Posterior vena cava (tissue), 2 donors: ENCODE data around the gene ALDH3B2. TPM values are rescaled to one million over a fixed set of nuclear protein-coding genes. Genes with fewer than 3 reads are reported as not detected.
"Not testable (repeated sequence)": the region's sequence is repeated elsewhere in the genome, so short reads cannot be mapped to it uniquely, and the experiment has no call there.

ENCODE experiments used
- DNase-seq: peaks from one replicate; pipeline ENCODE4 v3.0.0-alpha.2; 2020; ENCODE audit warnings: low spot score
- intact Hi-C, 2 donors: fragments of 100-400 bp; cut with DNase I; formaldehyde crosslinking; loops; one replicate each; pipeline versions ENCODE4 v1.14.1 to v1.14.2; 2022 to 2023
- total RNA-seq, 2 donors: library from RNA; stranded (reverse); fragmentation: NEBNext Ultra II Directional; extraction: Animal tissue kit (Norgen Biotek cat#: 25700); gene quantifications; one replicate each; pipeline ENCODE4 v1.2.1, GENCODE V29; 2021
- donor health status: DM: yes; HTN: yes; CAD: no.
- donor health status: DM: yes; HTN: yes; CAD: no.

Gene ALDH3B2
- total RNA-seq, 2 donors from 2014 or later, result not detected

DNA sequence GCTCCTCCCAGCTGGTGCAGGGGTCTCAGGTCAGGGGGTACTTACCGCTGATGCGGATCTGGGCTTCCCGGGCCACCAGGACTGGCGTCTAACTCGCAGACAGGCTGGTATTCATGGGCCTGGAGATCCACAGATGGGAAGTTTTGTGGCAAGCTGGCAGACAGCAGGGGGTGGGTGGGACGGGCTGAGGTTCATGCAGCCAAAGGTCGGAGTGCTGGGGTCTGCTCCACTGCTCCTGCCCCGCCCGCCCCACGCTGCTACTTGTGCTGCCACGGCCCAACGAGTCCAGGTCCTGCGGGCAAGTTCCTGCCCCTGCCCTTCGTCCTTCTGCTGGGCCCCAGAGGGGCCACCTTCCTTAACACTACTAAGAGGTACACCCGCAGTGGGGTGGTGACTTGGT lies 27.0 kb downstream of the ALDH3B2 start:
- peak; percentile 52 for DNase-seq
- intact Hi-C loops, result no loop called here

DNA sequence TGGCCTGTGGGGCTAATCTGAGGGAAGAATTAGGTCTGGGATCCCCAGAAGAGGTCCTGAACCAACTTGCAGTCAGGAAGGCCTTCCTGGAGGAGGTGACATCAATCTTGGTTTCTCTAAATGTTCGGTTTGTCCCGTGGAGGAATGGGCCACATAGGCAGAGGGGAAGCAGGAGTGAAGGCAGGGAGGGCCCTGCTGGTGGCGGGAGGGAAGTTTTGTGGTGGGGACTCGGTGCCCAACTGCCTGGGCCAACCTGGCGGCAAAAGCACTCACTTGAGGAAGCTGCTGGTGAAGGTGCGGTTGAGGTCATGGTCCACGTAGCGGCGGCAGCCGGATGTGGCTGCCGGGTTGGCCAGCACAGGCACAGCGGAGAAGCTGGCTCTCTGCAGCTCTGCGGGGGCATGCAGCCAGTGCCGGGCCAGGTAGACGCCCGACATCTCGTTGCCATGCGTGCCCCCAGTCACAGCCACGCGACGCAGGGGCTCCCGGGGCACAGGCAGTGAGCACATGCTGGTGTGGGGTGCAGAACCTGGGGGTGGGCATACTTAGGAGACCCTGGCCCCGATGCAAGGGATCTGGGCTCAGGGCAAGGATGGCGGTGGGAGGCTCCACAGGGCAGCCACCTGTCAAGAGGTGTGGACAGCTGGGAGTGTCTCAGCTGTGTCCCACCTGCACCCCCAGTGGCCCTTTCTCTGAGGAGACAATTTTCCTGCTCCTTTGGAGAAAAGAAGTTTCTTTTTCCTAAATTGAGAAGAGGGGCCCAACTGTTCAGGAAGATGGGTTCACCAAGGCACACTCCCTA lies 27.7 kb downstream of the ALDH3B2 start:
- intact Hi-C loops, result no loop called here
- no peak for DNase-seq

DNA sequence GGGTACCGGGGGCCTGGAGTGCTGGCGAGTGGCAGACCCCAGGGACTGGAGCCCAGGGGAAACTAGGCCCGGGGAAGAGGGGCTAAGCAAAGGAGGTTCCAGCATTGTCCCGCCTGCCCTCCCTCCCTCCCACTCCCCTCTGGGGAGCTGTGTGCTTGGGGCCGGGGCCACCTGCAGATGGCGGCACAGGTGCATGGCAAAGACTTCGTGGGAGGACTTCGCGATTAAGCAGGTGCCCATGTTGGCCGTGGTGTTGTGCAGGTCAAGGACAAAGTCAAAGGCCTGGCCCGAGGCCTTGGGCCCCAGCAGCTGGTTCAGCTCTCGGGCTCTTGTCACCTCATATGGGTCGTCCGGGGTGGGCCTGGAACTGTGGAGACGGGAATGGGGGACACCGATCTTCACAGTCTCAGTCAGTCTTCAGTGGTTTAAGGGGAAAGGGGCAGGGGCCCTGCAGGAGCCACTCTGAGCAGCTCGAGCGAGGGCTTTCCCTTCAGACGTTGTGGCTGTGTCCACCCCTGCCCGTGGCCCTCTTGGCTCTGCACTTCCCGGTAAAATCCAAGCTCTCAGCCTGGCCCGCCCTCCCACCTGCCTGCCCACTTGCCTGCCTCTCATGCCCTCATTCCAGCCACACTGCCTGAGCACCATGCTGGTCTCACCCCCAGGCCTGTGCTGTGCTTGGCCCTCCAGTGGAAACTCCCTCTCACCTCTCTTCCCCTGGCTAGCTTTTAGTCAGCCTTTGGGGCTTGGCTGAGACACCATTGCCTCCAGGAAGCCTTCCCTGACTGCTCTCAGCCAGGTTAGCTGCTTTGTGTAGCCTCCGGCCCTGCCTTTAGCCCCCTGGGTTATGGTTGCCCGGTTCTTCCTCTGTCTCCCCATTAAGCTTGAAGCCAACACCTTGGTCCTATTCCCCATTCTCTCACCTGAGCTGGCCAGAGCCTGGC lies 28.6 kb downstream of the ALDH3B2 start:
- intact Hi-C loops, result no loop called here
- DNase-seq, result no peak

DNA sequence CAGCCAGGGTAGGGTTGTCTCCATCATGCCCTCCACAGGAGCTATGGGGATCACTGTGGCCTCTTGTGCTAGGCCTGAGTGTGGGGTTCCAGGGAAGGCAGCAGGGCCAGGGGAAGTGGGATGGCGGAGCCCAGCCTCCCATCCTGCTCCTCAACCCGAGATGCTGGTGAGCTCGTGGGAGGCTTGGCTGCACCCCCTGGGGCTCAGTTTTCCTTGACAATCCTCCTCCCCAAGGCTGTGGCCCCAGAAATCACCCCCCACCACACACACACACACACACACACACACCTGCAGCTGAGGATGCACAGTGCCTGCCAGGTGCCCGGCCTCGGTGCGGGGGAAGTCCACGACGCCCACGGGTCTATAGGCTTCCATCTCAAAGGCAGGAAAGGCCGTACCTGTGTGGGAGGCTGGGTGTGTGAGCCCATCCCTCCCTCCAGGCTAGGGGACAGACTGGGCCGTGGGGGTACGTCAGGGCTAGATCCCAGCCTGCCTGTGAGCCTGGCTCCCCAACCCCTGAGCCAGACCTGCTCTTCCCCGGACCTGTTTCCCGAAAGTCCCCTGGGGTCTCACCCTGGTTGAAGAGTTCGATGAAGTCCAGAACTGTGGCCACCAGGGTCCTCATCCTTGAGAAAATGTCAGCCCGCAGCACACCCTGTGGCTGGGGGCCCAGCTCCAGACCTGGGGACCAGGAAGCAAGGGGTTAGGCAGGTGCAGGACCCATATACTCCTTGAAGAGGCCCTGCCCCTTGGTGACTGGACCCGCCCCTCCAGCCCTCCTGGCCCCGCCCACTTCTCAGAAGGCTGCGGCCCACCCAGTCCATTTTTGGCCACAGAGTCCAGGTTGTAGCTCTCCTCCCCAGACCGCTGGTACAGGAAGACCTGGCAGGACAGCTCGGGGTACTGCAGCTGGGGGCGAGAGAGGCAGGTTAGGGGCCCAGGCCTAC lies 29.7 kb downstream of the ALDH3B2 start:
- intact Hi-C loops, result no loop called here
- DNase-seq, result no peak

DNA sequence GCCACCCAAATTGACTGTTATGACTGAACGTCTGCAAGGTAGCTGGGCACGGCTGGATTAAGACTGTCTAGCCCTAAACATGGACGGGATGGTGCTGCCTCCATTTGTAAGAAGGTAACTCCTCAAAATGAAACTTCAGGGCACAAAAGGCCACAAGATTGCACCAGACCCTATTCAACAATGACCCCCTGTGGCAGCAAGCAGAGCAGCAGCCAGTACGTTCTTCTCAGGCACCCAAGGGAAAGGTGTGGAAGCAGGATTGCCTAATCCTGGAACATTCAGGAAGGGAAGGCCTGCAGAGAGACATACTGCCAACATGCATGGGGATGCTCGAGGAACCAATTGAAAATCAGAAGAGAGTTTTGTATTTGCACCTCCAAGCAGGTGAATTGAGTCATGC lies 30.4 kb downstream of the ALDH3B2 start:
- no peak for DNase-seq
- intact Hi-C loops, result no loop called here

DNA sequence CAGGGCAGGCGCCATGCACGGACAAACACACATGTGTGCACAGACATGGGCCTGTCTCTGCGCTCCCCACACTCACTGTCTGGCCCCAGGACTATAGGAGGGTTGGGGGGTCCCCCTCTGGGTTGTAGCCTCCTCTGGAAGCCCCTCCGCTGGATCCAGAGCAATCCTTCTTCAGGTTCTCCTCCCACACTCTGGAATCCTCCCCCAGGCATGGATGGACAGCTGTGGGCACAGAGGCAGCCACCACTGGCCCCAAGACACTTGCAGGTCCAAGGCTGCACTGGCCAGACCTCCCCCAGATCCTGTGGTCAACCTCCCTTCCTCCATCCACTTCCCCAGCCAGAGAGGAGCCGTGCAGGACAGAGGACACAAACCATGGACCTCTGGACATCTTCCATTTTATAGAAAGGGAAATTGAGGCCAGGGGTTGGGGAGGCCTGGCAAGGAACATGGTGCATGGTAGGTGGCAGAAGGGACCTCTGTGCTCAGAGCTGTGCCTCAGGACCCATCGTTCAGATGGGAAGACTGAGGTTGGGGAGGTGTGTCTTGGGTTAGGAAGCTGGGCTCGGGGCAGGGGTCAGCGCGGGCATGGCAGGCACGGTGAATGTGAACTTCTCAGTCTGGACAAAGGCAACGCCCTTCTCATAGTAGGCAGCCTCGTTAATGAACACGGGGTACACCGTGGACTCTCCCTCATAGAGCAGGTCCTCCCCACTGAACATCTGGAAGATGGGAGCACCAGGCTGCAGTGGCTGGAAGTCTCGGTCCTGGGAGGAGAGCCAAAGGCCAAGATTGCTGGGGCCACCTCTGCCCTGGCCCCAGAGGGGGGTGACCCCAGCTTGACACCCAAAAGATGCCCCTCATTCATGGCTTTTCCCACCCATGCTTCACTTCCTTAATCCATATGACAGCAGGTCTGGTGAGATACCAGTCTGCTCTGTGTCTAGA lies 32.0 kb downstream of the ALDH3B2 start:
- intact Hi-C loops, result no loop called here
- DNase-seq, result peak; percentile 69

DNA sequence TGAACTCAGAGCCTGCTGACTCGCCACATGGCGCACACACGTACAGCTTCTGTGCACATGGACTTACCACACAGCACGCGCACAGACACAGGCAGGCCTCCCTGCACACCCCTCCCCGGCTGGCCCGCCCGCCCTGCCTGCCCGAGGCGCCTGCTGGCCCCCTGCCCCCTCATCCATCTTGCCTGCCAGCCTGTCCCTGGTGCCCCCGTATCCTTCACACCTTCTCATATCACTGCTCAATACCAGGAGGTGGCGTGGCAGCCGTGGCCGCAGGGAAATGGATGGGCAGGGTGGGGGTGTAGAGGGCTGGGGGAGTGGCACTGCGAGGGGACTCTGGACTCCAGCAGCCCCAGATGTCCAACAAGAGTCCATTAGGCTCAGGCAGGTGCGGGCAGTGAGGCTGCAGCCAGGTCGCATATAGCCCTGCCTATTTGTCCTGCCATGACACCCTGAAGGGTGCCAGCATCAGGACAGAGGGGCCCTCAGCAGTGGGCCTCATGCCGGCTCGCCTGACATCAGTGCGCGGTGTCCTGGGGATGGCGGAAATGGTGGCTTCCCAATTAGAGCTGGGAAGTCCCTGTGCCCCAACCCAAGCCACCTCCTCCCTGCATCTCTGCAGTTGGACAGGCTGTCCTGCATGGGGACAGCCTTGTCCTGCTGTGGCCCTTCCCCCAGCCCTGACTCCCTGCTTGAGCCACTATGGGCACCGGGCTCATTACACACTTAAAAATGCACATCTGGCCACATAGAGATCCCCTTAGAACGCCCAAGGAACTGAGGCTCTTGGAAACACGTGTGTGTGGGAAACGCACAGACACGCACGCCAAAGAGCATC lies 32.9 kb downstream of the ALDH3B2 start:
- intact Hi-C loops, result no loop called here
- peak; percentile 73 for DNase-seq

DNA sequence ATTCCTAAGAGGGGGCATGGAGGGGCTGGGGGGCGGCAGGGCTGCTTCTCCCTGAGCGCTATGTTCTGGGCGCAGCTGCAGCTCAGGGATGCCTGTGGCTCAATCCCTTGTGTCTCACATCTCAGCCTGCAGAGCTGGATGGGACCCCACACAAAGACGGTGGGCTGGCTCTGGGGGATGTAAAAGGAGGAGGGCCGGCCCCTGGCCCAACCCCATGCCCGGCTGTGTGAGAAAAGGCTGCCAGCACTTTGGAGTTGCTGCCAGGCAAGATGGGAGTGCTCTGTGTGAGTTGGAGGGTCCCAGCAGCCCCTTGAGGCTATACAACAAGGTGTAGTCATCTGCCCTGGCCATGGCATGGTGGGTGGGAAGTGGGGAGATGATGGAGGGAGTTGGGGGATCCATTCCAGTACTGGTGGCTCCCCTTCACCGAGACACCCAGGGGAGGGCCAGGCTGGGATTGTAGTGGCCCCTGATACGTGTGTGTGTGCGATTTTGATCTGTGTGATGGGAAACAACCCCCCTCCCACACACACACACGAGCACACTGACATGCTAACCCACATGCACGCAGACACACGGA lies 33.6 kb downstream of the ALDH3B2 start:
- peak; percentile 46 for DNase-seq
- intact Hi-C loops, result no loop called here

DNA sequence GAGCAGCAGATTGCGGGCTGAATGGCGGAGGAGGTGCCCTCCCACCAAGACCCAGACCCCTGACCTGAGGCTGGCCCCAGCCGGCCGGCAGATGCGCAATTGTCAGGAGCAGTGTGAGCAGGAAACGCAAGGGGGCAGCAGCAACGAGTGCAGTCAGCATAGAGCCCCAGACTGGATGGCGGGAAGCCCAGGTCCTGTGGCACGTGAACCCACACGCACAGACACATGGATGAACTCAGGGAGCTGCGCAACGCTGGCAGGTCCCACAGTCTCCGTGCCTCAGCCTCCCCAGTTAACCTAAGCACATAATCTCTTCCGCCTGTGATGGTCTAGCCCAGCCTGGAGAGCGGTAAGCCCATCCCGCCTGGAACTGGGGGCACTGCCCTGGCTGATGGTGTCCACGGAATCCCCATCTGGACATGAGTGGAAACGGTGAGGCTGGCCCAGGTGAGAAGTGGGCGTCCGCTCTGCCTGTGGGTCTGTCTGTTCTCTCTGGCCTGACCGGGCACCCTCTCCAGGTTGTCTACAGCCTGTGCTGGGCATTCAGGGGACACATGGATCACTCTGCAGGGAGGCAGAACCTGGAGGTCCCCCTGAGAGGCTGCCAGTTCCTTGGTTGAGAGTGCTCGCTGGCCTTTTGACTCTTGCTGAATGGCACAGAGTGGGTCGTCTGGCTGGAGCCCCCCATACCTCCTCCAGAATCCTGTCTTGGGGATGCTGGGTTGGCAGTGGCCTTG lies 34.2 kb downstream of the ALDH3B2 start:
- peak; percentile 88 for DNase-seq

DNA sequence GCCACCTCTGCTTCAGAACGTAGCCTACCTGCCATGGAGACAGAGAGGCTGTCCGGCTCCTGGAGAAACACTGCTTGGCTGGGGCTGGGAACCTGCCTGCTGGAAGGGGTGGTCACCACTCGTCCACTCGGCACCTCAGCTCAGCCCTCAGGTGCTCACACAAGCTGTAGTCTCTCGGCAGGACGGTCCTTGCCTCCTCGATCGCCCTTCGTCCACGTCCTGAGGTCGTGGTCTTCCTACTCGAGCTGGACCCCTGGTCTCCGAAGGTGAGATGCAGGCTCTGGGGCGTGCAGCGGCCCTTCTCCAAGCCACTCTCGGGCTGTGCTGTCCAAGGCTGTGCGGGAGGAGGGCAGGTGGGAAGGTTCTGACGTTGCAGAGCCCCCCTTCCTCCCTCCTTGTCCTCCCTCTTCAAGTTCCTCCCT lies 35.0 kb downstream of the ALDH3B2 start, which contains the start of gene TBX10:
TBX10 (minus strand) TSS at position 326 of the 422 bp plus-strand sequence; CDS start at position 35, 291 bp downstream.
- intact Hi-C loops, result no loop called here
- peak; percentile 66 for DNase-seq

More for the DNA sequence above, 34.2 kb downstream of the ALDH3B2 start:
- intact Hi-C loops, result no loop called here

DNA sequence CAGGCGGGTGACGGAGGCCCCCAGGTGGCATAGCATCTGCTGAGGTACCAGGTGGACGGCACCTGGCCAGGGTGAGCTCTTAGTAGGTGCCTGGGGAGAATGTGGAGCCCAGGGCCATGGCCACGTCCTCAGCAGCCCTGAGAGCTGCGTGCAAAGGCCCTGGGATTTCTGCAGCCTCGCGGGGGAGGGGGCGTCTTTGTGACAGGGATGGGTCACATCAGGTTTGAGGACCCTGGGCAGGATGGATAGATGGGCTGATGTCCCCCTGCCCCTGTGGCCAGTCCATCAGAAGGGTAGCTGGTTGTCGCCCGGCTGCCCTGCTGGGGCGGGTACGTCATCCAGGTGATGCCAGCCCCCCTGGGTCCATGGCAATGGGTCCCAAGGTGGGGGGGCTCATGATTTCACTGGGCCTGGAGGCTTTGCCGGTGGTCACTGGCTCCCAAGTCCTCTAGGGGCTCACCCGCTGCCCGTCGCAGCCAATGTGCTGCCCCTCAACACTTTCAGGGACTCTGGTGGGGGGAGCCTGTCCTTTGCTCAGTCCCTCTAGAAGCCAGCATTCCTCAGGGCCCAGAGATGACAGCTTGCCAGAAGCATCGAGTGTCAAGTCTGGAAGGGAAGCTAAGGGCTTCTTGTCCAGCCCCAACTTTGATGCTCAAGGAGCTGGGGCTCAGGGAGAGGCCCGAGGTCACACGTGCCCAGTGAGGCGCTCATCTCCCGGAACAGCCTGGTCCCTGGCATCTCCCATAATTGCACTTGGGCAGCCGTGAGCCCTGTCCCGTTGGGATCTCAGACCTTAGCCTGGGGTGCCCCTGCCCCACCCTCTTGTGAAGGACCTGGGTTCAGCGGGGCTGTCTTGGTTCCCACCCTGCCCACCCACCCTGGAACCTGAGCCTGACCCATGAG lies 35.6 kb downstream of the ALDH3B2 start:
- intact Hi-C loops, result no loop called here
- peak; percentile 68 for DNase-seq

DNA sequence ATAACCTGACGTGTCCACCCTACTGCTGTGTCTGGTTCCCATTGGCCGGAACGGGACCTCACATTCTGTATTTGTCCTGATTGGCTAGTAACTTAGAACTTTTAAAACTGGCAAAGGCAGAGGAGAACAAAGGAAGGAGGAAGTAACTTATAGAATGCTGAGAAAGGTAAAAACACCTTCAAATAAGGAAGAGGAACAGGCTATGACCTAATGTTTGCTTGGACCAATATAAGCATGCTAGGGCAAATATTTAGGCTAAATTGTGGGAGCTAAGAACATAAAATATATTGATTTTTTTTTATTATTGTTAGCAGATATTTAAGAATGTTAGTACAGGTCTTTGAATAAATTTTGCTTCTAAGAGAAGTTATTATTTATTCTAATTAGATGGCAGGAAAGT lies 37.0 kb downstream of the ALDH3B2 start:
- intact Hi-C loops, result not testable (repeated sequence)
- DNase-seq, result peak; percentile 15

DNA sequence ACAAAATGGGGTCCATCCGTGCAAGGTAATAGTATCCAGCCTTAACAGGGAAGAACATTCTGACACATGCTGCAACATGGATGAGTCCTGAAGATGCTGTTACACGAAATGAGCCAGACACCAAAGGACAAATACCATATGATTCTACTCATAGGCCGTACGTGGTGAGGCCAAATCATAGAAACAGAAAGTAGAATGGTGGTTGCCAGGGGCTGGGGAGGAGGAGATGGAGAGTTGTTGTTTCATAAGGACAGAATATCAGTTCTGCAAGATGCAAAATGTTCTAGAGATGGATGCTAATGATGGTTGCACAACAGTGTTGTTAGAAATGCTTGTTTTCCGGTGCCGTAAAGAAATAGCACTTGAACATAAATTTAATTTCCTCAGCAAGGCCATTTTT lies 37.5 kb downstream of the ALDH3B2 start:
- intact Hi-C loops, result no loop called here
- no peak for DNase-seq

DNA sequence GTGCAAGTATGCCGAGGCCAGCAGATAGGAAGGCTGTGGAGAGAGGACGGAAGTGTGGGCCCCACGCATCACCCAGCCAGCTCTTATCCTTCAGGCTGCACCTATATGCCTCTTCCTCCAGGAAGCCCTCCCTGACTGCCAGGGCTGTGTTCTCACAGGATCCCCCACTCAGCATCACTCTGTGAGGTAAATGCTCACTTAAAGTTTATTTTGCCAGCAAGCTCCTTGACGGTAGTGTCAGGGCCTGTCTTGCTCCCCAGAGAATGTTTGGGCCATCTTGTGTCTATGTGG lies 39.2 kb downstream of the ALDH3B2 start:
- intact Hi-C loops, result no loop called here
- no peak for DNase-seq
